ENCODE data around the gene FN1. TPM values are rescaled to one million over a fixed set of nuclear protein-coding genes. Genes with fewer than 3 reads are reported as not detected.

The FN1 gene
- total and polyA plus RNA-seq, 2 donors (not counting 1 experiment from before 2014, with no cell fraction given) = 0.05 TPM; not detected in 1

GRCh38 chr2:215414674-215415073 lies 21.2 kb downstream of the FN1 start:
- no peak overlapping the region for H3K4me3 ChIP-seq (ENCODE audit: control extremely low read depth in 1 of 5, extremely low read depth in 1 of 5, insufficient read depth in 1 of 5, low read depth in 2 of 5, low read length in 4 of 5)
- Mint-ChIP-seq H3K27ac (no peak overlapping the region), H3K4me1 (no peaks in the 10 kb centered on the region), H3K9me3 (ENCODE audit: insufficient read depth) (no peaks in the 10 kb centered on the region), H3K27me3 (peaks cover 16% of the 10 kb centered on the region), H3K4me3 (no peak overlapping the region)
- H3K27ac ChIP-seq (ENCODE audit: low read length in 2 of 2) = no peak overlapping the region
- ChIA-PET CTCF (no interaction called here), POLR2A (no interaction called here)
- no CpG with 5 or more reads among the region's 3 CpGs for WGBS (ENCODE audit: insufficient coverage)
- H3K4me1 ChIP-seq (ENCODE audit: control insufficient read depth in 2 of 2, insufficient read depth in 2 of 2, low read length in 2 of 2) = no peaks in the 10 kb centered on the region
- no peaks in the 10 kb centered on the region for H3K79me2 ChIP-seq (ENCODE audit: control insufficient read depth, insufficient read depth, low read length)
- no peak overlapping the region for H3K4me2 ChIP-seq (replicated peaks; ENCODE audit: low read depth, low read length, poor library complexity, severe bottlenecking)
- peaks cover 0 to 4% (median 0%) of the 10 kb centered on the region in 4 experiments for H3K27me3 ChIP-seq (replicated peaks in 1 of 4; ENCODE audit: control extremely low read depth in 1 of 4, control insufficient read depth in 3 of 4, insufficient read depth in 4 of 4, low read length in 3 of 4)
- H3K9ac ChIP-seq (ENCODE audit: low read length) = no peak overlapping the region
- H3K36me3 ChIP-seq (replicated peaks in 1 of 2; ENCODE audit: control extremely low read depth in 1 of 2, control insufficient read depth in 1 of 2, extremely low read depth in 1 of 2, insufficient read depth in 2 of 2, low read length in 1 of 2) = no peaks in the 10 kb centered on the region
- no peaks in the 10 kb centered on the region for H4K20me1 ChIP-seq (ENCODE audit: control insufficient read depth, insufficient read depth, low read length, poor library complexity, severe bottlenecking)
- no peak for ATAC-seq (ENCODE audit: low read depth)
- no peaks in the 10 kb centered on the region for H3K9me3 ChIP-seq (ENCODE audit: control extremely low read depth in 1 of 3, control insufficient read depth in 2 of 3, insufficient read depth in 1 of 3, low read length in 2 of 3)
- no peak for DNase-seq
- TF ChIP-seq, protein P1, sequence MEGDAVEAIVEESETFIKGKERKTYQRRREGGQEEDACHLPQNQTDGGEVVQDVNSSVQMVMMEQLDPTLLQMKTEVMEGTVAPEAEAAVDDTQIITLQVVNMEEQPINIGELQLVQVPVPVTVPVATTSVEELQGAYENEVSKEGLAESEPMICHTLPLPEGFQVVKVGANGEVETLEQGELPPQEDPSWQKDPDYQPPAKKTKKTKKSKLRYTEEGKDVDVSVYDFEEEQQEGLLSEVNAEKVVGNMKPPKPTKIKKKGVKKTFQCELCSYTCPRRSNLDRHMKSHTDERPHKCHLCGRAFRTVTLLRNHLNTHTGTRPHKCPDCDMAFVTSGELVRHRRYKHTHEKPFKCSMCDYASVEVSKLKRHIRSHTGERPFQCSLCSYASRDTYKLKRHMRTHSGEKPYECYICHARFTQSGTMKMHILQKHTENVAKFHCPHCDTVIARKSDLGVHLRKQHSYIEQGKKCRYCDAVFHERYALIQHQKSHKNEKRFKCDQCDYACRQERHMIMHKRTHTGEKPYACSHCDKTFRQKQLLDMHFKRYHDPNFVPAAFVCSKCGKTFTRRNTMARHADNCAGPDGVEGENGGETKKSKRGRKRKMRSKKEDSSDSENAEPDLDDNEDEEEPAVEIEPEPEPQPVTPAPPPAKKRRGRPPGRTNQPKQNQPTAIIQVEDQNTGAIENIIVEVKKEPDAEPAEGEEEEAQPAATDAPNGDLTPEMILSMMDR (IDR thresholded peaks at IDR 0.05) = no peak
- no peak for TF ChIP-seq EZH2 (IDR thresholded peaks at IDR 0.05; ENCODE audit: borderline replicate concordance, insufficient read depth, low read depth, low read length, poor library complexity, severe bottlenecking)
- intact Hi-C loops (cut with micrococcal nuclease) = no loop called here
- H2AFZ ChIP-seq (ENCODE audit: insufficient read depth, low read depth, low read length, poor library complexity, severe bottlenecking) = no peak overlapping the region

DNA sequence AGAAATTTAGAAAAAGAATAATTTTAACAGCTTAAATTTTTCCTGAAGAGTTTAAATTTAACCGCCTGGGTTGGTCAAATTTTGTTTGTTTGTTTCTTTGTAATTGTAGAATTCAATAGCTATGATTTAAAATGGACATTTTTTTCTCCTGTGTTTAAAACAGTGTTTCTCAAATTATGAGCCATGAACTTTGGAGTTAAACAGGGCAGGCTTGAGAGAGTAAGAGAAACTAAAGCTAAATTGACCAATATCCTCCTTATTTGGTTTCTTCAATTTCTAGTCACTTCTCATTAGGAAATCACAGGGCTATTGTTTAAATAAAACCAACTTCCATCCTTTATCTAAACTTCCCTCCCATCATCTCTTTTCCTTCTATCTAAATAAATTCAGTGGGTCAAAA lies 21.9 kb downstream of the FN1 start:
- ChIA-PET CTCF (no interaction called here), POLR2A (no interaction called here)
- intact Hi-C loops (cut with micrococcal nuclease) = no loop called here
- no peaks in the 10 kb centered on the region for H3K4me1 Mint-ChIP-seq
- Histone ChIP-seq H3K36me3 (replicated peaks in 1 of 2; ENCODE audit: control extremely low read depth in 1 of 2, control insufficient read depth in 1 of 2, extremely low read depth in 1 of 2, insufficient read depth in 2 of 2, low read length in 1 of 2) (no peaks in the 10 kb centered on the region), H2AFZ (ENCODE audit: insufficient read depth, low read depth, low read length, poor library complexity, severe bottlenecking) (no peak overlapping the region), H3K9ac (ENCODE audit: low read length) (no peak overlapping the region), H3K4me3 (ENCODE audit: control extremely low read depth in 1 of 5, extremely low read depth in 1 of 5, insufficient read depth in 1 of 5, low read depth in 2 of 5, low read length in 4 of 5) (no peak overlapping the region), H4K20me1 (ENCODE audit: control insufficient read depth, insufficient read depth, low read length, poor library complexity, severe bottlenecking) (no peaks in the 10 kb centered on the region), H3K4me1 (ENCODE audit: control insufficient read depth in 2 of 2, insufficient read depth in 2 of 2, low read length in 2 of 2) (no peaks in the 10 kb centered on the region), H3K9me3 (ENCODE audit: control extremely low read depth in 1 of 3, control insufficient read depth in 2 of 3, insufficient read depth in 1 of 3, low read length in 2 of 3) (peaks cover 0 to 2% (median 0%) of the 10 kb centered on the region in 3 donors), H3K79me2 (ENCODE audit: control insufficient read depth, insufficient read depth, low read length) (no peaks in the 10 kb centered on the region), H3K27ac (ENCODE audit: low read length in 2 of 2) (no peak overlapping the region), H3K27me3 (replicated peaks in 1 of 4; ENCODE audit: control extremely low read depth in 1 of 4, control insufficient read depth in 3 of 4, insufficient read depth in 4 of 4, low read length in 3 of 4) (peaks cover 0 to 4% (median 0%) of the 10 kb centered on the region in 4 experiments), H3K4me2 (replicated peaks; ENCODE audit: low read depth, low read length, poor library complexity, severe bottlenecking) (no peak overlapping the region)
- no peak for ATAC-seq (ENCODE audit: low read depth)
- no peak overlapping the region for H3K4me3 Mint-ChIP-seq
- H3K27me3 Mint-ChIP-seq = peaks cover 17% of the 10 kb centered on the region
- H3K9me3 Mint-ChIP-seq (ENCODE audit: insufficient read depth) = no peaks in the 10 kb centered on the region
- TF ChIP-seq EZH2 (IDR thresholded peaks at IDR 0.05; ENCODE audit: borderline replicate concordance, insufficient read depth, low read depth, low read length, poor library complexity, severe bottlenecking) = no peak
- TF ChIP-seq, protein P1 (IDR thresholded peaks at IDR 0.05) = no peak
- WGBS (ENCODE audit: insufficient coverage) = no CpG with 5 or more reads among the region's 1 CpG
- no peak overlapping the region for H3K27ac Mint-ChIP-seq
- no peak for DNase-seq
